Measurements from ENCODE around the gene HS1BP3. TPM values are rescaled to one million over a fixed set of nuclear protein-coding genes. Genes with fewer than 3 reads are reported as not detected.

HS1BP3 gene
- total RNA-seq, 2 experiments from 2014 or later: 17.2 to 19.4 TPM

- Mint-ChIP-seq H3K4me3 (no peak overlapping the region), H3K36me3 (ENCODE audit: low read depth) (peaks cover 10% of the 10 kb centered on the region), H3K9me3 (no peaks in the 10 kb centered on the region), H3K27me3 (no peaks in the 10 kb centered on the region), H3K4me1 (peaks cover 17% of the 10 kb centered on the region), H3K27ac (peak overlapping the region; percentile 21)
- ChIA-PET CTCF (interaction anchor here (0.6 to 2.0 kb wide), 3 partner anchors 20 to 281 kb away, joined by 3 to 7 read pairs (median 5); no protein-coding TSS in a partner anchor), POLR2A (no interaction called here)
- no peak for DNase-seq
Measured at GRCh38 chr2:20682167-20682920, 31.4 kb upstream of the HS1BP3 start.

GRCh38 chr2:20680744-20681375 is 30.0 kb upstream of the HS1BP3 start:
- Mint-ChIP-seq H3K4me3 (no peak overlapping the region), H3K36me3 (ENCODE audit: low read depth) (peaks cover 6% of the 10 kb centered on the region), H3K27ac (no peak overlapping the region), H3K27me3 (no peaks in the 10 kb centered on the region), H3K9me3 (no peaks in the 10 kb centered on the region), H3K4me1 (peaks cover 17% of the 10 kb centered on the region)
- ChIA-PET POLR2A (interaction anchor here (1.0 kb wide), 1 partner anchor 15 kb away, joined by 3 read pairs; no protein-coding TSS in a partner anchor), CTCF (no interaction called here)
- DNase-seq: no peak

DNA sequence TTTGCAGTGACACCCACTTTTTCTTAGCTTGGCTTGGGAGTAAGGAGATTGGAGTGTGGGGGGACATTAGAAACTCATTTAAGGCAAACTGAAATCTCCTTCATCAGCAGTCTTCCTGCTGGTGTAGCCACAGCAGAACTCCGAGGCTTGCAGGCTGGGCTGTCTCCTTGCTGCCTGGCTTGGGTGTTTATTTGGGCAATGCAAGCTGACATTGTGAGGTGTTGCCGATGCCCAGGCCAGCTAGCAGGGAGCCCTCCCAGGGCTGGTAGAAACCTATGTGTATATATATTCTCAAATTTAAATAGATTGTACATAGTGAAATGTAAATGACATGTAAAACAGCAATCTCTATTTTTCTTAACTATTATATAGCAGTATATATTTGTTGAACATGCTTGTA is 27.9 kb upstream of the HS1BP3 start:
- ChIA-PET CTCF (interaction anchor here (0.9 to 1.7 kb wide), 2 partner anchors 17 to 27 kb away, joined by 6 to 7 read pairs; partner anchors contain the start of gene HS1BP3), POLR2A (no interaction called here)
- Mint-ChIP-seq H3K27ac (no peak overlapping the region), H3K4me1 (peaks cover 17% of the 10 kb centered on the region), H3K9me3 (no peaks in the 10 kb centered on the region), H3K27me3 (peaks cover 2% of the 10 kb centered on the region), H3K4me3 (no peak overlapping the region), H3K36me3 (ENCODE audit: low read depth) (no peaks in the 10 kb centered on the region)
- no peak for DNase-seq

DNA sequence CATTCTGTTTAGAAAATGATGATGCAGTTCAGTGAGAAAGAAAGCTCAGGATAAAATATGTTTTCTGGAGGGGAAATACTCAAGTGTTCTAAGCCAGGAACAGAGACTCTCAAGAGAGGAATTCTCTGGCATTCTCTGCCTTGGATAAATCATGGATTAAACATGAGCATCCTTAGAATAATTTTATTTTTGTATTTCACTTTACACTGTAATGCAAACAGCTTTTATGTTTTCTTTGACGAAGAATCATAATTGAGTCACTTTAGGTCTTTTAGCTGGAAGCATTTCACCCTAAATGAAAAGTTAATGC is 27.1 kb upstream of the HS1BP3 start:
- ChIA-PET CTCF (interaction anchor here (0.9 to 1.7 kb wide), 3 partner anchors 8 to 26 kb away, joined by 3 to 7 read pairs (median 6); partner anchors contain the start of gene HS1BP3), POLR2A (interaction anchor here (2.1 to 3.4 kb wide), 2 partner anchors 12 to 27 kb away, joined by 6 to 11 read pairs; partner anchors contain the start of genes GDF7 and HS1BP3)
- H3K27ac Mint-ChIP-seq: no peak overlapping the region
- peaks cover 16% of the 10 kb centered on the region for H3K4me1 Mint-ChIP-seq
- H3K4me3 Mint-ChIP-seq: no peak overlapping the region
- no peaks in the 10 kb centered on the region for H3K36me3 Mint-ChIP-seq (ENCODE audit: low read depth)
- H3K9me3 Mint-ChIP-seq: no peaks in the 10 kb centered on the region
- peaks cover 5% of the 10 kb centered on the region for H3K27me3 Mint-ChIP-seq
- DNase-seq: no peak

DNA sequence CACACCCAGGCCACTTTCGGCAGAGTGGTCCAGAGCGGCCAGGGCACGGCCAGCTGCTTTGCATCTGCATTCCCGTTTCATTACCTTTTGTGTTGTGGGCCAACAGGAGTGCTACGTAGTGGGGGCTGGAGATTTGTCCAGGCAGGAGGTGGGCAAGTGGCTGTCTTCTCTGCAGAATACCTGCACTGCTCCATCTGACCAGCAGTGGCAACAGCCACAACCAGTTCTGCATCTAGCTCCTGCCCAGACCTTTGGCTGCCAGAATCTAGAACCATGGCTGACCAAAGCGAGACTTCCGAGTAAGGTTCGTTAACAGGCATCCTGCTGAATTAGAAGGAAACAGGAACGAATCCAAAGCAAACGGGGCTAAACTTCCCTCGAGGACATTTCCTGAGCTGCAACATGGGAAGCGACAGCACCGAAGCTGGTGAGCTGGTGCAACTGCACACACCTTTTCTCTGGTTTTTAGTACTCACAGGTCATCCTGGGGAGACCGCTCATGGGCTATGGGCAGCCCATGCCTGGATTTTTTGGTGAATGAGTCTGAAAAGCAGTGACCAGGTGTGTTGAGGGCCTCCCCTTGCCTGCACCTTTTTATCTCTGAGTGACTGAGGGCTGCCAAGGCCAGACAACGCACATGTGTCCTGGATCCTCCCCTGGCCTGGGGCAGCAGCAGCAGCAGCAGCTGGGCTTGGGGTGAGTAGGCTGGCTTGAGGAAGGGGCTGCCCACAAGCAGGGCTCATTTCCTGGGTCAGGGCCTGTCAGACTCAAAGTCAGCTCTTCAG is 26.6 kb upstream of the HS1BP3 start:
- ChIA-PET CTCF (interaction anchor here (0.9 to 1.7 kb wide), 5 partner anchors 8 to 105 kb away, joined by 3 to 7 read pairs (median 4); partner anchors contain the start of gene HS1BP3), POLR2A (interaction anchor here (2.1 to 3.4 kb wide), 2 partner anchors 11 to 27 kb away, joined by 6 to 11 read pairs; partner anchors contain the start of genes GDF7 and HS1BP3)
- peaks cover 10% of the 10 kb centered on the region for H3K27me3 Mint-ChIP-seq
- no peak for DNase-seq
- H3K36me3 Mint-ChIP-seq (ENCODE audit: low read depth): no peaks in the 10 kb centered on the region
- H3K4me1 Mint-ChIP-seq: peaks cover 11% of the 10 kb centered on the region
- no peak overlapping the region for H3K4me3 Mint-ChIP-seq
- H3K27ac Mint-ChIP-seq: no peak overlapping the region
- H3K9me3 Mint-ChIP-seq: no peaks in the 10 kb centered on the region

- H3K27me3 Mint-ChIP-seq: peaks cover 14% of the 10 kb centered on the region
- no peak overlapping the region for H3K27ac Mint-ChIP-seq
- ChIA-PET CTCF (interaction anchor here (0.7 to 1.9 kb wide), 7 partner anchors 9 to 106 kb away, joined by 3 to 15 read pairs (median 3); no protein-coding TSS in a partner anchor), POLR2A (interaction anchor here (2.1 to 3.4 kb wide), 2 partner anchors 10 to 26 kb away, joined by 6 to 11 read pairs; partner anchors contain the start of genes GDF7 and HS1BP3)
- no peak for DNase-seq
- no peak overlapping the region for H3K4me3 Mint-ChIP-seq
- peaks cover 2% of the 10 kb centered on the region for H3K4me1 Mint-ChIP-seq
- H3K9me3 Mint-ChIP-seq: no peaks in the 10 kb centered on the region
- no peaks in the 10 kb centered on the region for H3K36me3 Mint-ChIP-seq (ENCODE audit: low read depth)
Measured at GRCh38 chr2:20676353-20677215, 25.7 kb upstream of the HS1BP3 start.

DNA sequence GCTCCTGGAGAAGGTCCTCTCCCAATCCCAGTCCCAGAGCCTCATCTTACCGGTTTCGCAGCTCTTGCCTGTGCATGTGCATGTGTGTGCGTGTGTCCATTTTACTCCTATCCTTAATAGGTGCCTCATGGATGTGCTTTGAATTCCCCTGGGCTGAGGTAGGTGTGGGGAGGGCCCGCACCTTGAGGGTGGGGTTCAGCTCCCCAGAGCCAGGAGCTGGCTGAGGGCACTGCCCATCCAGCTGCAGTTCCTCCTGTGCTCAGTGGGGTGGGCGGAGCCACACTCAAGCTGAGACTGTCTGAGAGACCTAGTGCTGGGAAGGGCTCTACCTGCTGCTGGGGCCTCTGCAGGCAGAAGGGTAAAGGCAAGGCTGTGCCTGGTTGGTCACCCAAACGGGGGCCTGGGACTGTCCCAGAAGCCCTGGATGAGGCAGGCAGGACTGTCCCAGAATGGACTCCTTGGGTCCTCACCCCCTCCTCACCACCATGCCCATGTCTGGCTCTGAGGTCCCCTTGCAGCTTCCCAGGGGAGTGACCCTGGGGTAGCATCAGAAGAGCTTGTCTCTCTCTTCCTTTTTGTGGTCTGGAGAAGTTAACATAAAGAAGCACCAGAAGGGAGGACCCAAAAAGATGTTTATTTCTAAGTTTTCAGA is 24.9 kb upstream of the HS1BP3 start:
- peaks cover 19% of the 10 kb centered on the region for H3K27me3 Mint-ChIP-seq
- no peak for DNase-seq
- POLR2A ChIA-PET: interaction anchor here (1.1 to 3.4 kb wide), 2 partner anchors 10 to 147 kb away, joined by 5 to 11 read pairs; partner anchors contain the start of genes GDF7 and LDAH
- no peak overlapping the region for H3K27ac Mint-ChIP-seq
- CTCF ChIA-PET: interaction anchor here (0.7 to 1.9 kb wide), 4 partner anchors 13 to 288 kb away, joined by 3 to 15 read pairs (median 3); no protein-coding TSS in a partner anchor
- no peak overlapping the region for H3K4me3 Mint-ChIP-seq
- no peaks in the 10 kb centered on the region for H3K36me3 Mint-ChIP-seq (ENCODE audit: low read depth)
- no peaks in the 10 kb centered on the region for H3K9me3 Mint-ChIP-seq
- no peaks in the 10 kb centered on the region for H3K4me1 Mint-ChIP-seq

- Mint-ChIP-seq H3K27me3 (peaks cover 21% of the 10 kb centered on the region), H3K4me3 (no peak overlapping the region), H3K4me1 (no peaks in the 10 kb centered on the region), H3K36me3 (ENCODE audit: low read depth) (no peaks in the 10 kb centered on the region), H3K27ac (no peak overlapping the region), H3K9me3 (no peaks in the 10 kb centered on the region)
- DNase-seq: no peak
- POLR2A ChIA-PET: interaction anchor here (1.1 to 3.4 kb wide), 2 partner anchors 9 to 148 kb away, joined by 5 to 11 read pairs; partner anchors contain the start of genes GDF7 and LDAH
- CTCF ChIA-PET: interaction anchor here (1.0 to 1.9 kb wide), 4 partner anchors 14 to 289 kb away, joined by 3 to 15 read pairs (median 3); no protein-coding TSS in a partner anchor
Measured at GRCh38 chr2:20674974-20675679, 24.2 kb upstream of the HS1BP3 start.

DNA sequence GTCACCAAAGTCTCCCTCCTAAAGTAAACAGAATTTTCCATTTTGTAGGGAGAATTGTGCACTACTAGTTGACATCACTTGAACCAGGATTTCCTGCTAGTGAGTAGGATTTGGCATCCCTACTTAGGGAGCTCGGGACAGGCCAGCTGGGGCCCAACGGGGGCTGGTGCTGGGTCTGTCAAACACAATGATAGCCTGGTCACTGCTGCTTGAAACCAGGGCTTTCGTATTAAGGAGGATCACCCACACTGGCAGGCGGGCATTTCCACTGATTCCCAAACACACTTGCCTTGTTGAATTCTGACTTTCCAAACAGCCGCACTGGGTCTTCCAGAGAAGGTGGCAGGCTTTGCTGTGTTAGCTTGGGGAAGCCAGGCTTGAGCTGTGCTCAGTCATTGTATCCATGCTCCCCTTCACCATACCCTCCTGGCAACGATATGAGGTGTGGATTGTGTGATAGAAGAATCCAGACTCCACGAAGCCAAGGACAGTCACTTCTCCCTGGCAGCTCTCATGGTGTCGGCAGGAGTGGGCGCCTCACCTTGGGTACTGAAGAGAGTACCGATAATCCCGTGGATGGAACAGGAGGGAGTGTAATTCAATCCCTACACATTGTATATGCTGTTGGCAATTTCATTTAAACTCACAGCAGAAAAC is 23.5 kb upstream of the HS1BP3 start:
- peaks cover 26% of the 10 kb centered on the region for H3K27me3 Mint-ChIP-seq
- H3K36me3 Mint-ChIP-seq (ENCODE audit: low read depth): no peaks in the 10 kb centered on the region
- CTCF ChIA-PET: interaction anchor here (1.2 to 1.3 kb wide), 2 partner anchors 263 to 290 kb away, joined by 3 read pairs; no protein-coding TSS in a partner anchor
- no peaks in the 10 kb centered on the region for H3K9me3 Mint-ChIP-seq
- H3K4me1 Mint-ChIP-seq: no peaks in the 10 kb centered on the region
- H3K4me3 Mint-ChIP-seq: no peak overlapping the region
- POLR2A ChIA-PET: no interaction called here
- H3K27ac Mint-ChIP-seq: no peak overlapping the region
- DNase-seq: no peak

DNA sequence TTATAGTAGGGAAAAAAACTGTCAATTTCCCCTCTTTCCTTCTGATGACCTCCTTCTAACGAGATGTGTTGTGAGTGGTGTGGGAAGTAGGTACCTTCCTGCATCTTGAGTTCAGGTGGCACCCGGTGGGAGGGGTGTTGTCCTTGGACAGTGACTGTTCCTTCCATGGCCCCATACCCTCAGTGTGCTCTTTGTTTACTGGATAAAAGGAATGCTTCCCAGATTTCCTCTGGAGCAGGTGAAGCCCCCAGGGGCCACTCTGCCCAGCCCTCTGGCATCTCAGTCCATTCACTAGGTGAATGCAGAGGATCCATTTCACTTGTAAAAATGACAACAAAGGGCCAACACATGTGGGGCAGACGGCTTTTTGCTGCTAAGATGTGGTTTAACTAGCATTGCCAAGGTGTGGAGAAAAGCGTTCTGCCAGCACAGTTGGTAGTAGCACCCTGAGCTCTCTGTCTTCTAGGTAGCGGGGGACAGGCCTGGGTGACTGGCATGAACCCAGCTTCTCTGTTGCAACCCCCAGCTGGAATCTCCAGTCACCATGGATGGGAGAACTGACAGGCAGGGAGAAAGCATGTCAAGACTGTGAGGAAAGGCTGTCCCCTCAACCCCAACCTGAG is 22.9 kb upstream of the HS1BP3 start:
- DNase-seq: no peak
- no peaks in the 10 kb centered on the region for H3K9me3 Mint-ChIP-seq
- no peak overlapping the region for H3K4me3 Mint-ChIP-seq
- H3K27ac Mint-ChIP-seq: no peak overlapping the region
- H3K27me3 Mint-ChIP-seq: peaks cover 32% of the 10 kb centered on the region
- no peaks in the 10 kb centered on the region for H3K4me1 Mint-ChIP-seq
- ChIA-PET POLR2A (interaction anchor here (1.1 kb wide), 1 partner anchor 125 kb away, joined by 3 read pairs; no protein-coding TSS in a partner anchor), CTCF (interaction anchor here (1.3 to 2.1 kb wide), 2 partner anchors 12 to 262 kb away, joined by 3 to 6 read pairs; no protein-coding TSS in a partner anchor)
- no peaks in the 10 kb centered on the region for H3K36me3 Mint-ChIP-seq (ENCODE audit: low read depth)
